HG03342 (cell line): ENCODE results near the gene TCEAL1.
"Not testable (repeated sequence)": the region's sequence is repeated elsewhere in the genome, so short reads cannot be mapped to it uniquely, and the experiment has no call there.

ENCODE experiments used
- ATAC-seq: cut with Tn5 transposase; IDR thresholded peaks from one replicate; pipeline ENCODE4 v1.9.1; 2021; ENCODE audit warnings: mild to moderate bottlenecking, moderate library complexity; ENCODE audit not compliant: unreplicated experiment

TCEAL1 gene, protein sequence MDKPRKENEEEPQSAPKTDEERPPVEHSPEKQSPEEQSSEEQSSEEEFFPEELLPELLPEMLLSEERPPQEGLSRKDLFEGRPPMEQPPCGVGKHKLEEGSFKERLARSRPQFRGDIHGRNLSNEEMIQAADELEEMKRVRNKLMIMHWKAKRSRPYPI

DNA sequence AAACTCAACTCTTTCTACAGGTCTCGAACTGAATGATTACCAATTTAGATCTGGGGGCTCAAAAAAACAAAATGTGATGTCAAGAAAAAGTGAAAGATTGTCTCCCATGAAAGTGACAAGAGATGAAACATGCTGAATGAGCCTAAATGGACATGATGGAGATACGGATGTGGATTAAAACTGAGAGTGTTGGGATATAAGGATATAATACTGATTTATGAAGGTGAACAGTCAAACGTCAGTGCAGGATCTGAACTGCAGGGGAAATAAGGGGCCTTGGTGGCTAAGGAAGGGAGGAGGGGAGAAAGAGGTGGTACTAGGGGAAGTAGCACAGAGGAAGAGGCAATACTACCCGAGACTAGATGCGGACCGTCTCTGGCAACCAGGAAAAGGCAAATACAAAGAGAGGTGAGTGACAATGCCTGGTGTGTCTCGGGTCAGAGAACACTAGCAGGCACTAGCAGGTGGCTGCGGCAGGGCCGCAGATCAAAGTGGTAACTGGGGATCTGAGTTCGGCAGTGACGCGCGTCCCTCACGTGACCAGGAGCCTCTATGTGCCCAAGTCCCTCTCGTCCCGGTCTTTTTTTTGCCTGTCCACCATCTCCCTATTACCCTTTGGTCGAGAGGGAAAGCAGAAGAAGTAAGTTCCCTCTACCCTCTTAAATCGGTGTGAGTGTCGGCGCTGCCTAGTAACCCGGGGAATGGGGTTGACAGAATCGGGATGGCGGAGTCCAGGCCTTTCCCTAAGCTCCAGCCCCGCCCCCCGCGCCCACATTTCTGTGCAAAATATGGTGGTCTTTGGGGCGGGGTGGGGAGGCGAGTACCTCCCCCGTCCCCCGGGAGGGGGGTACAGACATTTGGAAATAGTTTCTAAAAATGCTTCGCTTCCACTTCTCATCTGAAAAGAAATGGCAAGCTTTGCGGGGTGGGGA lies at the start of gene TCEAL1:
TSS of gene TCEAL1 (plus strand) at position 590 of the 932 bp plus-strand sequence. CDS start 942 bp downstream, outside the sequence.
- ATAC-seq: peak; percentile 72

DNA sequence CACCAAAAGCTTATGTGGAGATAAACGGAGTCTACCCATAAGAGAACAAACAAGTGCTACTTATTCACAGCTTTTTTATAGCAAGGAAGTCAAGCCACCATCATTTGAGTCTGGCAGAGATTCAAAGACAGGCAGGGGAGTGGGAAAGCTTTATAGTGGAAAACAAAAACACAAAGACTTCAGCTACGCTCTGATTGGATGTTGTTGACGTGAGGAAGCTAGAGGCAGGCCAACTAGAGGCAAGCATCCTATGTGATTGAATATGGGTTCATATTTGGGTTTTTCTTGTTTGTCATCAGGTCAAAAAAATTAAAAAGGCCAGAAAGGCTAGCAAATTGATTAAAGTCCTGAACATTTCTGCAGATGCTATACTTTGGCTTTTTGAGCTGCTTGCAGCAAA lies 44.2 kb upstream of the TCEAL1 start:
- ATAC-seq: no peak

DNA sequence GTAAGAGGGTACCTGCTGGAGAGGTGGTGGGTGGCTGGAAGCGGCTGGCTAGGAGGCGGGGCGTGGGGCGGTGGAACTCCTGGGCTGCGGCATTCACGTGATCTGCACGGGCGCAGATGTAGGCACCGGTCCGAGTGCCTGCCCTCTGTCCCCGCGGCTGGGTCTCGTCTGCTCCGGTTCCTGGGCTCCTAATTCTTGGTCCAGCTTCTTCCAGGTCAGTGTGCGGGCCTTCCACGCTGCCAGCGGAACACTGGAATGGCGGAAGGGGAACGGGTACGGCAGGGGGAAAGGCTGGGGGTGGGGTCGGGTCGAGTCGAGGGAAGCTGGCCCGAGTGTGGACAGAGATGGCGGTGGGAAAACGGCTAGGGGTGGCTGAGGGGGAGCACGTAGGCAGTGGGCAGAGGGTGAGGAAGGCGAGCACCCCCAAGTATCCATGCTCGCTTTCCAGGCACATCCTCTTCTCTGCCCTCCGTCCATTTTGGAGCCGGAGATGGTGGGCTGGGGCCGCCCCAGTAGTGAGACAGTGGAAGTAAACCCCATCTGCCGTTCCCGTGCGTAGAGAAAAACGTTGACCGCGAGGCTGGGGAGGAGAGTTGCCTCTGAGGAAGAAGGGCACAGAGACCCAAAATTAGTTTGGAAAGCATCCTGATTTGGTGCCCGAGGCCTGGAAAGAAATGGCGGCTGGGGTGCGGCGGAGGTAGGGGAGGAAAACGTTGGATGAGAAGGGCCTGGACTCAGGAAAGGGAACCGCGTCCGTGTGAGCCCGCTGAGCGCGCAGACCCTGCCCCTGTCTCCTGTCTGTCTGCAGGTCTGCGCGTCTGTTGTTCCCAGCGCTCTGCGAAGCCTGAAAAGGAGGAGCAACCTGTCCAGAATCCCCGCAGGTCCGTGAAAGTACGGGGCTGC lies 43.1 kb upstream of the TCEAL1 start, which contains the start of gene TCEAL4:
TSS of gene TCEAL4 (plus strand) at position 105 of the 903 bp plus-strand sequence. CDS start 1,161 bp downstream, outside the sequence.
- ATAC-seq: peak; percentile 67

DNA sequence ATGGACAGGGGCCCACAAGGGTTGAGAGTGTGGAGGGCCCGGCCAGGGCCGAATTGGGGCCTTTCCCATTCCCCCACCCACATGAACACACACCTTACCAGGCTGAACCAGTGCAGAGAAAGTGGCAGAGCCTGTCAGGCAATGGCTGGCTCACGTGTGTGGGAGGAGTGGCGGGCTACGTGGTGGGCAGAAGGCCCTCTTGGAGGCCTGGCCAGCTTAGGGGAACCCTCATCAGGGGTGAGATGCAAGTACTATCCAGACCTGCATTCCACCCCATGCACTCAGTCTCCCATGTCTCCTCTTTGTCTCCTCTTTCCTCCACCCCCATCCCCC lies 42.5 kb upstream of the TCEAL1 start:
- ATAC-seq: peak; percentile 29

DNA sequence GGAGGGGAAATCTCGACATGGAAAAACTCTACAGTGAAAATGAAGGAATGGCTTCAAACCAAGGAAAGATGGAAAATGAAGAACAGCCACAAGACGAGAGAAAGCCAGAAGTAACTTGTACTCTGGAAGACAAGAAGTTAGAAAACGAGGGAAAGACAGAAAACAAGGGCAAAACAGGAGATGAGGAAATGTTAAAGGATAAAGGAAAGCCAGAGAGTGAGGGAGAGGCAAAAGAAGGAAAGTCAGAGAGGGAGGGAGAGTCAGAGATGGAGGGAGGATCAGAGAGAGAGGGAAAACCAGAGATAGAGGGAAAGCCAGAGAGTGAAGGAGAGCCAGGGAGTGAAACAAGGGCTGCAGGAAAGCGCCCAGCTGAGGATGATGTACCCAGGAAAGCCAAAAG lies 42.1 kb upstream of the TCEAL1 start:
- ATAC-seq: no peak

DNA sequence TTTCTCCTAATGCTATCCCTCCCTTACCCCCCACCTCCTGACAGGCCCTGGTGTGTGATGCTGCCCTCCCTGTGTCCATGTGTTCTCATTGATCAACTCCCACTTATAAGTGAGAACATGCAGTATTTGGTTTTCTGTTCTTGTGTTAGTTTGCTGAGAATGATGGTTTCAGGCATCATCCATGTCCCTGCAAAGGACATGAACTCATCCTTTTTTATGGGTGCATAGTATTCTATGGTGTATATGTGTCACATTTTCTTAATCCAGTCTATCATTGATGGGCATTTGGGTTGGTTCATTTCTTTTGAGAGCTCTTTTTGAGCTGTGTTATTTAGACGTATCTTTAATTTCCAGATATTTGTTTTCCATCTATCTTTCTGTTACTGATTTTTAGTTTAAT lies 36.5 kb upstream of the TCEAL1 start:
- ATAC-seq: not testable (repeated sequence)

DNA sequence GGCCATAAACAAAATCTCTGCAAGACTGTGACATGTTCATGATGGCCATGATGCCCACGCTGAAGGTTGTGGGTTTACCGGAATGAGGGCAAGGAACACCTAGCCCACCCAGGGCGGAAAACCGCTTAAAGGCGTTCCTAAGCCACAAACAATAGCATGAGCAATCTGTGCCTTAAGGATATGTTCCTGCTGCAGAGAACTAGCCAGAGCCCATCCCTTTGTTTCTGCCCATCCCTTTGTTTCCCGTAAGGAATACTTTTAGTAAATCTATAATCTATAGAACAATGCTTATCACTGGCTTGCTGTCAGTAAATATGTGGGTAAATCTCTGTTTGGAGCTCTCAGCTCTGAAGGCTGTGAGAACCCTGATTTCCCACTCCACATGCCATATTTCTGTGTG lies 33.6 kb upstream of the TCEAL1 start:
- not testable (repeated sequence) for ATAC-seq

DNA sequence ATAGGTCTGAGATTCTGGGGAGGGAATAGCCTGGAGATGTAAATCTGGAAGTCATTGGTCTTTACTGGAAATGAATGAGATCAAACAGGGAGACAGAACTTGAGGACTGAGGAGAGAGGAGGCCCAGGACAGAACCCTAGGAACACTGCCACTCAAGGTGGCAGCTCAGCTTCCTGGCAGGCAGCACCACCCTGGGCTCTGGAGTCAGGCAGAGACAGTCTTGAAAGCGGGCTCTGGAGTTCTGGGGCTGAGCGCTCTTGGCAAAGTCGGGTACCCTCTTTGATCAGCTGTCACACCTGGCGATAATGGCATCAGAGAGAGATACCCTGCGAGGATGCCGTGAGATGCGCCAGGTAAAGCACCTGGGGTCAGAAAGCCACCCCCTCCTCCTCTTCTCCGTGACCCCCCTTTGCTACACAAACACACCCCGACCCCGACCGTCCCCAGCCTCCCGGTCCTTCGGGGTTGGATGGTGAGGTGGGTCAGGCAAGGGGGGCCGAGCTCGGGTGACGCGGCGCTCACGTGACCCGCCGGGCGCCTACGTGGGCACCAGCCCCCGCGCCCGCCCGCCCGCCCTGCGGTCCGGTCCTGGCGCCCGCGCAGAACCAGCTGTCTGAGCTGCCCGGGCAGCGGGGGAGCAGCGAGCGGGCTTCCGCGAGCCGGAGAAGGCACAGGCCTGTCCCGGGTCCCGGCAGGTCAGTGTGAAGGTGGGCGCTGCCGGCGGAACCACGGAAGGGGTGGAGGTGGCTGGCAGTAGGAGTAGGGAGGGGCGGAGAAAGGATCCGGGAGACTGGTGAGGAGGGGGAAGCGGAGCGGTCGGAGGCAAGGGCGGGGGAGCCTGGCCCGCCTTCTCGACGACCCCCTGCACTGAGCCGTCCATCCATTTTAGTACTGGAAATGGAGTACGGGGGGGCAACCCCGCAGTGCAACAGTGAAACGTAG lies 21.1 kb upstream of the TCEAL1 start, which contains the start of gene TCEAL3:
TSS of gene TCEAL3 (plus strand) at position 600 of the 942 bp plus-strand sequence. CDS start 1,102 bp downstream, outside the sequence.
- peak; percentile 56 for ATAC-seq

DNA sequence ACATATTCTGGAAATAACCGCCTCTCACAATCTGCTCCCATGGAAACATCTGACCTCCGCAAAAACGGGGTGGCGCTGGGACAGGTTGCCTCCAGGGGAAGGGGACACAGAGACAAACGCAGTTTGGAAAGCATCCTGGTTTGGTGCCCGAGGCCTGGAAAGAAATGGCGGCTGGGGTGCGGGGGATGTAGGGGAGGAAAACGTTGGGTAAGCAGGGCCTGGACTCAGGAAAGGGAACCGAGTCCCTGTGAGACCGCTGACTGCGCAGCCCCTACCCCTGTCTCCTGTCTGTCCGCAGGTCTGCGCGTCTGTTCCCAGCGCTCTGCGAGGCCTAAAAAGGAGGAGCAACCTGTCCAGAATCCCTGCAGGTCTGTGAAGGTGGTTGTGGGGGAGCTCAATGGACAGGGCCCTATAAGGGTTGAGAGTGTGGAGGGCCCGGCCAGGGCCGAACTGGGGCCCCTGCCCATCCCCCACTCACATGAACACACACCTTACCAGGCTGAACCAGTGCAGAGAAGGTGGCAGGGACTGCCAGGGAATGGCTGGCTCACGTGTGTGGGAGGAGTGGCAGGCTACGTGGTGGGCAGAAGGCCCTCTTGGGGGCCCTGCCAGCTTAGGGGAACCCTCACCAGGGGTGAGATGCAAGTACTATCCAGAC lies 20.3 kb upstream of the TCEAL1 start:
- peak; percentile 26 for ATAC-seq

DNA sequence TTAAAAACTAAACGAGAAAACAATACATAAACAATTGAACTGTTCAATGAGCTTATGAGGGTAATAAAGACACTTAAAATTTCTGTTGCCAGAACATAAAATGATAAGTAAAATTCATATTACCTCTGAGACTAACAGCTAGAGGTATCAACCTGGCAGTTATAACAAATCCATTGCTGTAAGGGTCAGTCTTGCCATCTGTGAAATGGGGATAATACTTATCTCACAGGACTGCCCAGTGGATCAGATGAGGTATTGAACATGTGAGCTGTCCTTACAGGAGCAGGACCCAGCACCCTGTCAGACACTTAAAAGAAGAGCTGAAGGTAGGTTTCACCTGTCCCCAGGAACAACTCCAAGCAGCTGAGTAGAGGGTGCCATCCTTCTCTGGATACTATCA lies 18.5 kb upstream of the TCEAL1 start:
- no peak for ATAC-seq

DNA sequence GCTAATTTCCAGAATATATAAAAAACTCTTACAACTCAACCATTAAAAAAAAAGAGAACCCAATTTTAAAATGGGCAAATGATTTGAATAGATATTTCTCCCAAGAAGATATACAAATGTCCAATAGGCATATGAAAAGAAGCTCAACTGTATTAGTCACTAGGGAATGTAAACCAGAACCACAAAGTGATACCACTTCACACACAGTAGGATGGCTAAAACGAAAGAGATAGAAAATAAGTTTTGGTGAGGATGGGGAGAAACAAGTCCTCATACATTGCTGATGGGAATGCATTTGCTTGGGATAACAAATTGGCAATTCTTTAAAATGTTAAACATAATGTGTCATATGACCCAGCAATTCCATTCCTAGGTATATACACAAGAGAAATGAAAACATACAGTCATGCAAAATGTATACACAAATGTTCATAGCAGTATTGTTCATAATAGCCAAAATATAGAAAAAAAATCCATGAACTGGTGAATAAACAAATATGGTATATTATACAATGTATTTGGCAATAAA lies 15.3 kb upstream of the TCEAL1 start:
- no peak for ATAC-seq

DNA sequence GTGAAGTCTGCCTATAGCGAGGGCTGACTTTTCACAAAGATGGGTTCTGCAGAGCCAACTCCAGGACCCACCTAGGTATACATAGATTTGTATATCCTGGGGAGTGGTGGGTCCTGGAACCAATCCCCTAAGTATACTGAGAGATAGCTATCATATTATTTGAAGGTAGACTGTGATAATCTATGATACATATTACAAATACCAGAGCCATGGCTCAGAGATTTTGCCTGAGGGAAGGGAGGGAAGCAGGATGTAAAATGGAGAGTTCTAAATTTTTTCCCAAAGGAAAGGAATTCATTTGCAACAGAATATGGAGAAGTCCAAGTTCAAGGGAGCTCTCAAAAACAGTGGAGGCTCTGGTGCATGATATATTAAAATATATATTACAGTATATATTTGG lies 13.8 kb upstream of the TCEAL1 start:
- no peak for ATAC-seq

DNA sequence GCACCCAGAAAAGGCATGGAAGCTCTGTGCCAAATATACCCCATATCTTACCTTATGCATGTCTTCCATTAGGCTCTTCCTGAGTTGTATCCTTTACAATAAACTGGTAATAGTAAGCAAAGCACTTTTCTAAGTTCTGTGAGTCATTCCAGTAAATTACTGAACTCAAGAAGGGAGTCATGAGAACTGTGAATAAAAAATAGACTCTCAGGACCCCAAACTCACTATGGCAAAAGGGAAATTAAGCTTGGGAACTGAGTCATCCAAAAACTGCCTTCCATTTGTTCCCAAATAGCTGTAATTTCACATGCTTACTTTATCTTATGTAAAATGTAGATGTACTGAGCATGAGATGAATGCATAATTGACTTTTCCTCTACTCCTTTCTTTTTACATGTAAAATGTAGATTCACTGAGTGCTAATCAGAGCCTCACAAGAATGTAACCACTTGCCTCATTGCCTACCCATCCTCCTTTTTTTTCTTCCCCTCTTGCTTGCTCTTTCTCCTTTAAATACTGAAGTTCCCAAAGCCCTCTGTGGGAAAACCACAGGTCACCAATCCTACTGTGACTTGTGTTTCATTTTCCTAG lies 12.9 kb upstream of the TCEAL1 start:
- no peak for ATAC-seq

DNA sequence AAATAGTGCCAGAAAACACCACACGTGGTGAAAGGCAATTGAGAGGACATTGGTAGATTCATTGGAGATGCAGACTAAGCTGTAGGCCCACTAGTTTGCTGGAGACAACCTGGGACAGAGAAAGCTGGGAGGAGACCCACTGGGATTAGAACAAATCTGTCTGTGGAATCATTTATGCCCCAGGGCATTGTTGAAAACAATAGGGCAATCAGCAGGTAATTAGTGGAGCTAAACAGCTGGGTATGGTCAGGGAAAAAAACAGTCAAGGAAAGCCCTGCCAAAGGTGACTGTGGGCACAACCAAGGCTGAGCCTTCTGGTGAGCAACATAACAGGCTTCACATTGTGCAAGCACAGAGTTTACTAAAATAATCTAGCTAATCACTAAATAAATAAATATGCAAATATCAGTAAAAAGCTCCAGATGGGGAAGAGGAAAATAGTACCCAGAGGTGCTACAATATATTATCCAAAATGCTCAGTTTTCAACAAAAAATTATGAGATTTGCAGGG lies 12.0 kb upstream of the TCEAL1 start:
- ATAC-seq: no peak

DNA sequence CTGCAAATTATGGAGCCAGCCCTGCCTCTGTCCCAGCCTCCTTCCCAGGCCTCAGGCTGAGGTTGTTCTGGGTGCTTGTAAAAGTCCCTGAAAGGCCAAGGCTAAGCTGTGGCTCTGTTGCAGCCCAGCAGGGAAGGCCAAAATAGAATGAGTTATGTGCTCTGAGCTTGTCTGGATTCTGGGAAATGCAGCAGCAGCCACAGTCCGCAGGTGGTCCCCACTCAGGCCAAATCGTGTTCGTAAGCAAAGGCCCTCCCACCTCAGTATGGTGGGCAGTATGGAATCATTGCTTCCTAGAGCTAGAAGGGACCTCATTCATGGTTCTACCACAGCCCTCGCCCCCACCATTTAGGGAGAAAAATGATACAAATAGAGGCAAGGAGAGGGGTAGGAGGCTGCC lies 4.7 kb upstream of the TCEAL1 start:
- ATAC-seq: no peak

DNA sequence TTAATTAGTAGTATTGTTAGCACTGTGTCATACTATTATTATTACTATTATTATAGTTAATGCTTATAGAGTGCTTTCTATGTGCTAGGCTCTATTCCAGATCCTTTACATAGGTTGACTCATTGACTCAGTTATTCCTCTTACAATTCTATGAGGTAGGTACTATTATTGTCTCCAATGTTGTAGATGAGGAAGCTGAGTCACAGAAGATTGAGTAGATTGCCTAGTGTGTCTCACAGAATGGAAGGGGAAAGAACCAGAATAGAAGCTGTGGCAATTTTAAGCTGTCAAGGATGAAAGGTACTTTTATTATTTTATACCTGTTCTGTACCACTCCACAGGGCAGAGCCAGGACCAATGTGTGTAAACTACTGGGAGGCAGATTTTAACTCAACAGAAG lies 1.9 kb upstream of the TCEAL1 start:
- ATAC-seq: no peak

DNA sequence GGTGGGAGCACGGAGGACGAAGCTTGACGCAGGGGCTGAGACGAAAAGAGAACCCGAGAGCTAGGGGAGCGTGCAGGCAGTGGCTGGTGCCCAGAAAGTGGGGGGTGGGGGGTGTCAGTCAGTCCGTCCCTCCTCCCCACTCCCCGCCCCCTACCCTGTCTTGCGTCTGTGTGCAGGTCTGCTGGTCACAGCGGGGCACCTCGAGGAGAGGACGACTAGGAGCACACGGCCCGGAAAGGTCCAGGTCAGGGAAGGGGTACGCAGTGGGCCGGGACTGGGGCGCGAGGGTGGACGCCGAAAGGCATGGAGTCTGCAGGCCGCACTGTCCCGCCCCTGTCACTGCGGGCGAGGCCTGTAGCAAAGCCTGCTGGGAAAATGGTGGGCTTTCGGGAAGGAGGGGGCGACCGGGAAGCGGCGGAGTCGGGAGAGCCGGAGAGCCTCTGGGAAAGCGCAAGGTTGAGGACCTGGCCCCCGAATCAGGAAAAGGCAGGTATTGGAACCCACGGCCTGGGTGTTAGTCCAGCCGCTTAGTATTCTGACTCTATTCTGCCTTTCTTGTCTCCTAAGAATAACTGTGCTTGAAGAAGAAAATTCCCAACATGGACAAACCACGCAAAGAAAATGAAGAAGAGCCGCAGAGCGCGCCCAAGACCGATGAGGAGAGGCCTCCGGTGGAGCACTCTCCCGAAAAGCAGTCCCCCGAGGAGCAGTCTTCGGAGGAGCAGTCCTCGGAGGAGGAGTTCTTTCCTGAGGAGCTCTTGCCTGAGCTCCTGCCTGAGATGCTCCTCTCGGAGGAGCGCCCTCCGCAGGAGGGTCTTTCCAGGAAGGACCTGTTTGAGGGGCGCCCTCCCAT lies 769 bp downstream of the TCEAL1 start:
- peak; percentile 31 for ATAC-seq

DNA sequence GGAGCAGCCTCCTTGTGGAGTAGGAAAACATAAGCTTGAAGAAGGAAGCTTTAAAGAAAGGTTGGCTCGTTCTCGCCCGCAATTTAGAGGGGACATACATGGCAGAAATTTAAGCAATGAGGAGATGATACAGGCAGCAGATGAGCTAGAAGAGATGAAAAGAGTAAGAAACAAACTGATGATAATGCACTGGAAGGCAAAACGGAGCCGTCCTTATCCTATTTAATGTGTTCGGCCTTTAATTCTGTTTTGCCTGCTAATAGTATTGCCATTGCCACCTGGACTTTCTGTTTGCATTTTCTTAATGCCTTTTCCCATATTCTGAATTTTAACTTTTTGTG lies 1.4 kb downstream of the TCEAL1 start:
- no peak for ATAC-seq
